ENCODE data around the gene ACTG2.

- no peak for TF ChIP-seq EZH2 (IDR thresholded peaks at IDR 0.05; ENCODE audit: insufficient read depth, poor library complexity, severe bottlenecking)
- TF ChIP-seq EZH2phosphoT487 (IDR thresholded peaks at IDR 0.05; ENCODE audit: insufficient read depth, low read depth): no peak
Measured at GRCh38 chr2:73915437-73915993, 22.7 kb downstream of the ACTG2 start.
